OCI-LY3 (cell line): ENCODE results near the gene MFNG.

ENCODE experiments used
- H2AFZ ChIP-seq: fragments of 200-600, 300-600 bp; shearing (Covaris generic); 2 replicates; pipeline ENCODE4 v1.6.0; 2014; ENCODE audit warnings: antibody characterized with exemption, low read depth, low read length
- H3K27ac ChIP-seq: fragments of 200-600, 300-600 bp; sonication (generic); 2 replicates; pipeline ENCODE4 v1.5.1; 2014; ENCODE audit warnings: mild to moderate bottlenecking, low read length, moderate library complexity, mixed read lengths
- H3K27me3 ChIP-seq: fragments of 200-600, 300-600 bp; sonication (generic); 2 replicates; pipeline ENCODE4 v1.6.1; 2014; ENCODE audit warnings: low read depth, low read length, mixed read lengths
- H3K36me3 ChIP-seq: fragments of 200-600, 300-600 bp; sonication (generic); replicated peaks from 2 replicates; pipeline ENCODE3; 2014; ENCODE audit warnings: low read depth, low read length, mixed read lengths
- H3K4me1 ChIP-seq: fragments of 300-600, 200-600 bp; sonication (generic); 2 replicates; pipeline ENCODE4 v1.6.1; 2014; ENCODE audit warnings: low read length, mixed read lengths
- H3K4me2 ChIP-seq: fragments of 200-600, 300-600 bp; sonication (generic); 2 replicates; pipeline ENCODE4 v1.6.1; 2014; ENCODE audit warnings: low read length, mixed read lengths
- H3K4me3 ChIP-seq: fragments of 300-600, 200-600 bp; sonication (generic); 2 replicates; pipeline ENCODE4 v1.5.1; 2014; ENCODE audit warnings: antibody characterized with exemption, mild to moderate bottlenecking, low read length, moderate library complexity
- H3K79me2 ChIP-seq: fragments of 300-600, 200-600 bp; shearing (Covaris generic); 2 replicates; pipeline ENCODE4 v1.6.1; 2014; ENCODE audit warnings: mild to moderate bottlenecking, low read length, mixed read lengths
- H3K9ac ChIP-seq: fragments of 300-600, 200-600 bp; shearing (Covaris generic); 2 replicates; pipeline ENCODE4 v1.6.0; 2014; ENCODE audit warnings: mild to moderate bottlenecking, low read length, moderate library complexity
- H3K9me3 ChIP-seq: fragments of 200-600, 300-600 bp; shearing (Covaris generic); 2 replicates; pipeline ENCODE4 v1.6.1; 2014; ENCODE audit warnings: low read length, mixed read lengths; ENCODE audit not compliant: insufficient read depth
- H4K20me1 ChIP-seq: fragments of 200-600, 300-600 bp; sonication (generic); 2 replicates; pipeline ENCODE4 v1.6.1; 2016; ENCODE audit warnings: low read length, mixed read lengths; ENCODE audit not compliant: insufficient read depth
- CTCF ChIP-seq: fragments of 200-600, 300-600 bp; sonication (generic); IDR thresholded peaks from 2 replicates; pipeline ENCODE4 v1.5.1; 2014; ENCODE audit warnings: antibody characterized with exemption, low read length, low read depth
- EZH2phosphoT487 ChIP-seq: fragments of 200-600 bp; shearing (Covaris generic); IDR thresholded peaks from 2 replicates; pipeline ENCODE4 v1.6.1; 2018; ENCODE audit warnings: antibody characterized with exemption, mixed run types, low read depth

Gene MFNG

GRCh38 chr22:37433786-37434185 is 52.4 kb downstream of the MFNG start:
- Histone ChIP-seq H3K27ac (no peak overlapping the region), H2AFZ (no peak overlapping the region), H3K4me1 (peaks cover 4% of the 10 kb centered on the region; the same call in 1 of the 2 replicates), H3K9me3 (0 out of 2 replicates have a peak, but pooled peaks cover 5% of the 10 kb centered on the region), H3K4me3 (no peak overlapping the region), H3K36me3 (peaks cover 4% of the 10 kb centered on the region), H3K27me3 (peaks cover 36% of the 10 kb centered on the region), H4K20me1 (no peaks in the 10 kb centered on the region), H3K79me2 (no peaks in the 10 kb centered on the region), H3K9ac (no peak overlapping the region), H3K4me2 (no peak overlapping the region)
- TF ChIP-seq EZH2phosphoT487 (no peak), CTCF (no peak)

GRCh38 chr22:37432708-37433054 is 53.5 kb downstream of the MFNG start:
- no peak overlapping the region for H3K9ac ChIP-seq
- H3K79me2 ChIP-seq = no peaks in the 10 kb centered on the region
- H3K4me1 ChIP-seq = peaks cover 4% of the 10 kb centered on the region; the same call in 1 of the 2 replicates
- 0 out of 2 replicates have a peak, but pooled peaks cover 5% of the 10 kb centered on the region for H3K9me3 ChIP-seq
- peaks cover 29% of the 10 kb centered on the region for H3K27me3 ChIP-seq
- peaks cover 4% of the 10 kb centered on the region for H3K36me3 ChIP-seq
- no peak overlapping the region for H3K4me3 ChIP-seq
- no peak overlapping the region for H3K4me2 ChIP-seq
- TF ChIP-seq CTCF (no peak), EZH2phosphoT487 (no peak)
- H2AFZ ChIP-seq = no peak overlapping the region
- no peak overlapping the region for H3K27ac ChIP-seq
- H4K20me1 ChIP-seq = no peaks in the 10 kb centered on the region

- no peak overlapping the region for H2AFZ ChIP-seq
- H3K9me3 ChIP-seq = 0 out of 2 replicates have a peak, but pooled peaks cover 5% of the 10 kb centered on the region
- H3K27ac ChIP-seq = no peak overlapping the region
- H3K4me1 ChIP-seq = peaks cover 4% of the 10 kb centered on the region; the same call in 1 of the 2 replicates
- TF ChIP-seq CTCF (no peak), EZH2phosphoT487 (no peak)
- H3K79me2 ChIP-seq = no peaks in the 10 kb centered on the region
- peaks cover 4% of the 10 kb centered on the region for H3K36me3 ChIP-seq
- H3K9ac ChIP-seq = no peak overlapping the region
- no peaks in the 10 kb centered on the region for H4K20me1 ChIP-seq
- H3K4me2 ChIP-seq = no peak overlapping the region
- H3K27me3 ChIP-seq = peaks cover 29% of the 10 kb centered on the region
- H3K4me3 ChIP-seq = no peak overlapping the region
Observed at GRCh38 chr22:37431801-37432707, 54.1 kb downstream of the MFNG start.

GRCh38 chr22:37431366-37431765 is 54.8 kb downstream of the MFNG start:
- peaks cover 4% of the 10 kb centered on the region; the same call in 1 of the 2 replicates for H3K4me1 ChIP-seq
- peaks cover 29% of the 10 kb centered on the region for H3K27me3 ChIP-seq
- H3K27ac ChIP-seq = no peak overlapping the region
- peaks cover 4% of the 10 kb centered on the region for H3K36me3 ChIP-seq
- no peak overlapping the region for H3K4me2 ChIP-seq
- TF ChIP-seq CTCF (no peak), EZH2phosphoT487 (no peak)
- no peak overlapping the region for H3K4me3 ChIP-seq
- no peak overlapping the region for H3K9ac ChIP-seq
- H2AFZ ChIP-seq = no peak overlapping the region
- H3K9me3 ChIP-seq = 0 out of 2 replicates have a peak, but pooled peaks cover 5% of the 10 kb centered on the region
- H4K20me1 ChIP-seq = no peaks in the 10 kb centered on the region
- H3K79me2 ChIP-seq = no peaks in the 10 kb centered on the region
